GM18909 (cell line): ENCODE results near the gene NUTF2.
"Not testable (repeated sequence)": the region's sequence is repeated elsewhere in the genome, so short reads cannot be mapped to it uniquely, and the experiment has no call there.

Experiments
- ATAC-seq: cut with Tn5 transposase; IDR thresholded peaks from one replicate; pipeline ENCODE4 v1.9.1; 2021; ENCODE audit warnings: mild to moderate bottlenecking; ENCODE audit not compliant: unreplicated experiment, poor library complexity

Gene NUTF2

DNA sequence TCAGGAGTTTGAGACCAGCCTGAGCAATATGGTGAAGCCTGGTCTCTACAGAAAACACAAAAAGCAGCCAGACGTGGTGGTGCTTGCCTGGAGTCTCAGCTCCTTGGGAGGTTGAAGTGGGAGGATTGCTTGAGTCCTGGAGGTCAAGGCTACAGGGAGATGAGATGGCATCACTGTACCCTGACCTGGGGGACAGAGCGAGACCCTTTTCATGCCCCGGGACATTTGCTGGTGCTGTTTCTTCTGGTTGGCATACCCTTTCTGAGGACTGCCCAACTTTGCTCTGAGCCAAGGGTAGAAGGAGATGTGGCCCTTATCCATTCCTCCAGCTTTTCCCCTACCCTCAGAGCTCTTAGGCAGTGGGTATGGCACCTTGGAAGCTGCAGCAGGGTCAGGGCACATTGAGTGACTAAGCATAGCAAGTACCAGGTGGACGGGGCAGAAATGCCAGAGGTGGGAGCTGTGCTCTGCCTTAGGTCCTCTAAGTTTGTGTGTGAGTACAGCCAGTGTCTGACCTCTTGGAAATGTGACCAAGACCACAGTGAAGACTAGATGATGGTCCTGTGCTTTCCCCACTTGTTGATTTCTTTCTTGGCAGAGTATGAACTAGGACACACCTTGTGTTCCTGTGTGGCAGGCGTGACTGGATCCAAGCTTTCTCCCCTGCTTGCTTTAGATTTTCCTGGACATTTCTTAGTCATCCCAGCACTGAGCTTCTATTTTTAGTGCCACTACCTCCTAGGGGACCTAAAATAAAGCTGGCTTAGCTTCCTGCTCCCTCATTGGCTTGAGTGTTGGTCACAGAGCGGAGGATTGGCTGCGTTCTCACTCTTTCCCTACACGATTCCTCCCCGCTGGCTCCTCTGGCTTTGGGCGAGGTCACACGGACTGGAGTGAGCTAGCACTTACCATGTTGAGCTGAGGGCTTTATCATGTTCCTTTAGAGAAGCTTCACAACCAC lies 16.2 kb downstream of the NUTF2 start:
- ATAC-seq, result no peak

DNA sequence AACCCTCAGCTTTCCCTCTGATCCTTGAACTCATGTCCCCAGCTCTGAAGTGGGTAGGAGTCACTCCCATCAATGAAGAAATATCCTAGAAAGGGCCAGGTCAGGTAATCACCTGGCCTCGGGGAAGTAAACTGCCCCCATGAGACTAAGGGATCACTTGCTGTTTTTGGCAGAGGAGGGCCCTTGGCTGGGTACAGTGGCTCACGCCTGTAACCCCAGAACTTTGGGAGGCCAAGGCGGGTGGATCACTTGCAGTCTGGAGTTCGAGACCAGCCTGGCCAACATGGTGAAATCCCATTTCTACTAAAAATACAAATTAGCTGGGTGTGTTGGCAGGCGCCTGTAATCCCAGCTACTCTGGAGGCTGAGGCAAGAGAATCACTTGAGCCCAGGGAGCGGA lies 17.3 kb downstream of the NUTF2 start:
- ATAC-seq, result not testable (repeated sequence)

DNA sequence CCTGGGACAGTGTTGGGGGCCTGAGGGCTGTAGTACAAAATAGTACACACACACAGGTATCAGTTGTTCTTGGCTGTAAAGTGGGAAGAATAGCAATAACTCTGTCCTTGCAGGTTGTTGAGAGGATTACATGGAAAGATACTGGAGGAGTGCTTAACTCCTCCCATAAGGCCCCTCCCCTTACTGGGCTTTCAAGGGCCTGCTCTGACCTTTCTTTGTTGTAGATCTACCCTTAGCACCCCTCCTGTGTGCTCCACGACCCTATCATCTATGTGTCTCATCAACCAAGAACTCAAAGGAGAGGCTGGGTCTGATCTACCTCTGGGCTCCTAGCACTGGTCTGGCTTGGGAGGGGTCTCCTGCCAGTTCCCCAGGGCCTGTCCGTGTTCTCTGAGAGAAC lies 17.9 kb downstream of the NUTF2 start:
- no peak for ATAC-seq

DNA sequence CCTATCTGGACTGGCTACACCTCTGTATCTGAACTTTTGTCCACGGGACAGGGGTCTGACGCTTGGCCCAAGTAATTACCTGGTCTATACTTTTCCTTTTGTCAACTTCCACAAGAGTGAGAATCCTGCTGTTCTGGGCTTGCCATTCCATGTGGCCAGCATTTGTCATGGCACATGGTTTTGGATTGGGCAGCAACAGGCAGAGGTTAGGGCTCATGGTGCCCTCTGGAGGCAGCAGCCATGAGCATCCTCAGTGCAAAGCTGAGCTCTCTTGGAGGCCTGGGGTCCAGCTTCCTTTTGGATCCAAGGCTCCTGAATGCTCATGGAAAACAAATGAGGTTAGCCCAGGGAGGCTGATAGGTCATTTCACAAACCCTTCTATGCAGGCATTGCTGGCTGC lies 18.6 kb downstream of the NUTF2 start:
- ATAC-seq, result no peak

DNA sequence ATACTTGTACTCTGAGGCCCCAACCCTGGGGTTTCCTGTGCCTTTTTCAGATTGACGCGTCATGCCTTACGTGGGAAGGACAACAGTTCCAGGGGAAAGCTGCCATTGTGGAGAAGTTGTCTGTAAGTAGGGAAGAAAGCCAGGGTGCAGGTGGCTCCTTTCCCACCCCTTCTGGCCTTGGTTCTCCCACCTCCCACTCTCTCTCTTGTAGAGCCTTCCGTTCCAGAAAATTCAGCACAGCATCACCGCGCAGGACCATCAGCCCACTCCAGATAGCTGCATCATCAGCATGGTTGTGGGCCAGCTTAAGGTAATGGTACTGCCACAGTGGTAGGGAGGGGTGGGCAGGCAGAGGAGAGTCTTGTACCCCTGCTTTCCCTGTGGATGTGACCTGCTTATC lies 21.6 kb downstream of the NUTF2 start:
- no peak for ATAC-seq

DNA sequence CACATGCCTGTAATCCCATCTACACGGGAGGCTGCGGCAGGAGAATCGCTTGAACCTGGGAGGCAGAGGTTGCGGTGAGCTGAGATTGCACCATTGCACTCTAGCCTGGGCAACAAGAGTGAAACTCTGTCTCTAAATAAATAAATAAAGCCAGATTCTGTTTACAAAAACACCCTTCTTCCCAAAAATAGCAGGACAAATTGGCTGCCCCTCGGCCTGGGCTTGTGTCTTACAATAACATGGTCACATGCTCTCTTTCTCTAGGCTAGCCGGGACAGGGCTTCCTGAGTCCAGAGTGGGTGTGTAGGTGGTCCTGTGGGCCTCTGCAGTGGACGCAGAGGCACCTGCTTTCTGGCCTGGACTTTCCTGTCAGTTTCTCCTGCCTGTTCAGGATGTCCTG lies 22.9 kb downstream of the NUTF2 start:
- ATAC-seq, result no peak

DNA sequence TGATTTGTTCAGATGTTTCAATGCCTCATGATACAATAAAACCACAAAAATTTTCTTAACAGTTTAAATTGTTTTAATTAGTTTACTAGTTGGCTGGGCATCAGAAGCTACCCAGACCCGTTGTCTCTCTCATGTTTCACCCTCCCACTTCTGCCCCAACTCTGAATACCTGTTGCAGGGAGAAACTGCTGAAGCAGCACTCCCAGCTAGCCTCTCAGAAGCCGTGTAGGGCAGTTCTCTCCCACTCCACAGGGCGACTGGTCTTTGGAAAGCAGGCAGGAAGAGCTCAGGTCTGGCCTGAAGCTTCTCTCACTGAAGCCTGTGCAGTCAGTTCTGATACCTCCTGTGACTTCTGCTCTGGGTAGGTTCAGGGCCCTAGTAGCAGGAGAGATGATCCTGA lies 24.5 kb downstream of the NUTF2 start:
- no peak for ATAC-seq

DNA sequence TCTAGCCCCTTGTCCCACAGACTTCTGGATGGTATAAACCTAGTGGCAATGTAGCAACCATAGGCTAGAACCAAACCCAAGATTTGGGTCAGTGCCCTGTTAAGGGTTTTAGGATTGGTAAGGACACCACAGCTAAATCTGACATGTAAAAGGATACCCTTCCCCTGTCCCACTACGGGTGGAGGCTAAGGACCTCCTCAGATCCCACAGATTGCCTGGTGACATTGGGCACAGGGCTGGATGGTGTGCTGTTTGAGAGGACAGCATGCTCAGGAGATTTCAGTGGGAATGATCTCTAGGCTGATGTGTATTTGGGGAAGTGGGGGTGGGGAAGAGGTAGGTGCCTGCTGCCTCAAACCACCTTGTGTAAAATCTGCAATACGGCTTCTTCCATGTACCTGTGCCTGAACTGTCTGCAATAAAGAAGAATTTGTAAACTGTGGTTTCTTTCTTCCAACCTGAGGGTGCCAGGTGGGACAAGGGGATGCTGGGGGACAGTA lies 25.4 kb downstream of the NUTF2 start:
- ATAC-seq, result no peak

DNA sequence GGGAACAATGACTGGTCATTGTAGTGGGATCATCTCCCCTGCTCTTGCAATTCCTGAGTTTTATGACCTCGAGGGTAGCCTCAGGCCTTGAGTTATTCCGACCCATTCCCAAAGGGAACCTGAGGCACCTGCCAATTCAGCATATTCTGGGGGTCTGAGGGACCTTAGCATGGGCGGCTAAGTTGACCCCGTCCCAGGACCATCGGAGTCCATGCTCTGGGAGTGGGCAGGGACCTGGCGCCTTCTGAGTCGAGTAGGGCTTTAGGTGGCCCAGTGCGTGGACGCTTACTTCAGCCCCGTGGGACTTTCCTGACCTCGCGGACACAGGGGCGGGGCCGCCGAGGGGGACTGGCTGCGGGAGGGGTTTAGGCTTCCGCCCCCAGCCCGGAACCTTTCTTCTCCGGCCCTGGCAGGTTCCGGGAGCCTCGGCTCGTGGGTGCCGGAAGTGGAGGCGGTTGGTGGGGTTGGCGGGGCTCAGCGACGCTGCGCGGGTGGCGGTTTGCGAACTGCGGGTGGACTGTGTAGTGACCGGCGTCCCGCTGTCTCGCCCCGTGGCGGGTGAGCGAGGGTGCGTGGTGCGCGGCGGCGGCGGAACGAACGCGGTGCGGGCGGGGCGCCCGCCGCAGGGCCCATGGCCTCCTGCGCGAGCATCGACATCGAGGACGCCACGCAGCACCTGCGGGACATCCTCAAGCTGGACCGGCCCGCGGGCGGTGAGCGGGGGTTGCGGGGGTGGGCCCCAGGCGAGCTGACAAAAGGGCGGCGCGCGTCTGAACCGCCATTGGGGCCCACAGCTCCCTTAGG lies 26.1 kb downstream of the NUTF2 start, which contains the start of gene EDC4:
Gene EDC4 (plus strand): TSS at position 422 of the 804 bp plus-strand sequence. CDS start 210 bp downstream, at position 632.
- peak; percentile 81 for ATAC-seq

DNA sequence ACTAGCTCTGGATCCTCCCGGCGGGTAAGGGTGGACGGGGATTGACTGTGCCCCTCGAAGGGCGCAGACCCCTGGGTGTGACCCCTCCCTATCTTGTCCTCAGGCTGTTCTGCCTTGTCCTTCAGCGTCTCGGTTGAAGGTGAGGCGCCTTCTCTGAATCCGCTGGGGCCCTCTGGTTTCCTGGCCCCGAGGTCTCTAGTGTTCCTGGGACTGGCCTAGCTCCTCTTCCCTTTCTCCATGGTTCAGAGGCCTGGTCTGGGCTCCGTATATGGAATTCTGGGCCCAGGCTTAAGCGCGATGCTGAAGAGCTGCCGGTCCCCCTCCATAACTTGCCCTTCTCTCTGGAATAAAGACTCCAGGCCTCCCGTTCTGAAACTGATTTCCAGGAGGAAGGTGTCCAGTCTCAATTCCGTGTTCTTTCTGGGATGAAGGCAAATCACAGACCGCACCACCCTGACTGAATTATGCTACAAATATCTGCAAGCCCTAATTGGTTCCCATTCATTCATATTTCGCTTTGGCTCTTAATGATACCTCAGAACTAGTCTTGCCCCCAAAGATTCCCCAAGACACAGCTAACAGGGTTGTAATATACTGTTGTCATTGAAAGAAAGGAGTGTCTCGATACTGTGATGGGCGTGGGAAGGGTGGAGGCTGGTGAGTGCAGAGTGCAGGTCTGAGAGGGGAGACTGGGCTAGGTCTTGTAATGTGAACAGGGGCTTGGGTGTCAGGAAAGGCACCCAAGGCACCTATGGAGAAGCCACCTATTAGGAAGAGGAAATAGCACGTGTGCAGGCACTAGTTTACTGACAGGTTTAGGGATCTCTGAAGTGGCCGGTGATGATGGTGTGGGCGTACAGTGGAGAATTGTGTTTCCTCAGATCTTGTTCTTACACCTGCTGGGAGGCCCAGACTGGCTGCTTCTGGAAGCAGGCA lies 27.0 kb downstream of the NUTF2 start:
- peak; percentile 15 for ATAC-seq

DNA sequence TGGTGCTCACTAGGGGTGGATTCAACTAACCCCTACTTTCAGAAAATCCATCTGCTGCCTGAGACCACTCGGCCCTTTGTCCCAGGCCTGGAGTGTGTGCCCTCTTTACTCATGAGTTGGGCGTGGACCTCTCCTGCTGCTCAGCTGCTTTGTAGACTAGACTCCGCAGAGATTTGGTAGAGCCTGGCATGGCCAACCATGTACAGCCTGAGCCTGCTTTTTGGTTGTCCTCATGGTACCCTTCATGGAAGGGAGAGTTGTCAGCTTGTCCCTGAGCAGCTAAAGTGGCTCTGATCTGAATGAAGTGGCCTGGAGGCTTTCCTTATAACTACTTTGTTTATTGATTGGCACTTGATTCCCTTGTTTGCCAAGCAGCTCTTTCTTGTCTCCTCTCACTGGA lies 27.6 kb downstream of the NUTF2 start:
- ATAC-seq, result no peak

DNA sequence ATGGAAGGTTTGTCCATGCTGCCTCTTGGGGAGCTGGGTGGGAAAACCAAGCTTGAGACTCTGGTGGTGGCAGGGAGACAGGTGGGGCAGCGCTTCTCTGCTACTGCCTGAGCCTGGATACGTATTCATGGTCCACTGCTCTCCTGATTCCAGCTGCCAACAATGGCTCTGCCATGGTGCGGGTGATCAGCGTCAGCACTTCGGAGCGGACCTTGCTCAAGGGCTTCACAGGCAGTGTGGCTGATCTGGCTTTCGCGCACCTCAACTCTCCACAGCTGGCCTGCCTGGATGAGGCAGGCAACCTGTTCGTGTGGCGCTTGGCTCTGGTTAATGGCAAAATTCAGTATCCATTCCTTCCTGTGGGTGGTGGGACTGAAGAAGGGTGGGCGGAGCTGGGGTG lies 30.3 kb downstream of the NUTF2 start:
- ATAC-seq, result no peak

DNA sequence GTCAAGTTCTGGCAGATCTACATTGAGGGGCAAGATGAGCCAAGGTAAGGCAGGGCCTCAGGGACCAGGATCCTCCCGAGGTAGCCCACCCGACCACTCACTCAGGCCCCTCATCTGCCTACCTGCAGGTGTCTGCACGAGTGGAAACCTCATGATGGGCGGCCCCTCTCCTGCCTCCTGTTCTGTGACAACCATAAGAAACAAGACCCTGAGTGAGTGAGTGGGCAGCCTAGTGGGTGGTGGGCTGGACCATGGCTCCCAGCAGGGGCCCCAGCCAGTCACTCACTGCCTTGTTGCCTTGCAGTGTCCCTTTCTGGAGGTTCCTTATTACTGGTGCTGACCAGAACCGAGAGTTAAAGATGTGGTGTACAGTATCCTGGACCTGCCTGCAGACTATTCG lies 31.5 kb downstream of the NUTF2 start:
- no peak for ATAC-seq

DNA sequence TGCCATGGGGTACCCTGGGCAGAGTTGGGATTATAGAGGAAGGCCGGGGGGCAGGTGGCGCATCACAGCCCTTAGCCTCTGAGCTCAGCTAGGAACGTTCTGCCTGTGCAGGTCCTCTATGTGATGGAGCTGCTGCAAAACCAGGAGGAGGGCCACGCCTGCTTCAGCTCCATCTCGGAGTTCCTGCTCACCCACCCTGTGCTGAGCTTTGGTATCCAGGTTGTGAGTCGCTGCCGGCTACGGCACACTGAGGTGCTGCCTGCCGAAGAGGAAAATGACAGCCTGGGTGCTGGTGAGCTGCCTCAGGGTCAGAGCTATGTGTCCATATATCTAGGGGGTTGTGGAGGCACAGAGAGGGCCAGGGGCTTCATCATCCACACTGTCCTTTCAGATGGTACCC lies 32.1 kb downstream of the NUTF2 start:
- ATAC-seq, result no peak

DNA sequence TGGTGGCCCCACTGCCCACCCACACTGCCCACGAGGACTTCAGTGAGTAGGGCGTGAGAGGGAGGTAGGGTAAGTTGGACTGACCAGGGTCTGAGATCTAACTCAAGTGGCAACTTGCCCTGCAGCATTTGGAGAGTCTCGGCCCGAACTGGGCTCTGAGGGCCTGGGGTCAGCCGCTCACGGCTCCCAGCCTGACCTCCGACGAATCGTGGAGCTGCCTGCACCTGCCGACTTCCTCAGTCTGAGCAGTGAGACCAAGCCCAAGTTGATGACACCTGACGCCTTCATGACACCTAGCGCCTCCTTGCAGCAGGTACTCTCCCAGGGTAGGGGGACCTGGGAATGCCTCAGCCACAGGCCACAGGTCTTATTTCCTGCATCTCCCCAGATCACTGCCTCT lies 32.7 kb downstream of the NUTF2 start:
- no peak for ATAC-seq

DNA sequence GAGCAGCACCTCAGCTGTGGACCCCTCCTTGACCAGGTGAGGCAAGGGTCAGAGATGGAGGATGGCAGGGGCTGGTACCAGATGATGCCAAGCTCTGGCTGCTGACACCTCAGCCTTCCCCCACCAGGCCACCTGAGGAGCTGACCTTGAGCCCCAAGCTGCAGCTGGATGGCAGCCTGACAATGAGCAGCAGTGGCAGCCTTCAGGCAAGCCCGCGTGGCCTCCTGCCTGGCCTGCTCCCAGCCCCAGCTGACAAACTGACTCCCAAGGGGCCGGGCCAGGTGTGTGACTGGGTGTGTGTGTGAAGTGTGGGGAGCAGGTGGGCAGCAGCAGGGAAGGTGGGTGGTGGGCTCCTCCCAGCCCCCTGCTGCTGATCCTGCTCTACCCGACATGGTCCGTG lies 33.2 kb downstream of the NUTF2 start:
- ATAC-seq, result no peak

DNA sequence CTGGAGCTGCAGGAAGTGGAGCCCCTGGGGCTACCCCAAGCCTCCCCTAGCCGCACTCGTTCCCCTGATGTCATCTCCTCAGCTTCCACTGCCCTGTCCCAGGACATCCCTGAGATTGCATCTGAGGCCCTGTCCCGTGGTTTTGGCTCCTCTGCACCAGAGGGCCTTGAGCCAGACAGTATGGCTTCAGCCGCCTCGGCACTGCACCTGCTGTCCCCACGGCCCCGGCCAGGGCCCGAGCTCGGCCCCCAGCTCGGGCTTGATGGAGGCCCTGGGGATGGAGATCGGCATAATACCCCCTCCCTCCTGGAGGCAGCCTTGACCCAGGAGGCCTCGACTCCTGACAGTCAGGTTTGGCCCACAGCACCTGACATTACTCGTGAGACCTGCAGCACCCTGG lies 33.9 kb downstream of the NUTF2 start:
- ATAC-seq, result no peak

DNA sequence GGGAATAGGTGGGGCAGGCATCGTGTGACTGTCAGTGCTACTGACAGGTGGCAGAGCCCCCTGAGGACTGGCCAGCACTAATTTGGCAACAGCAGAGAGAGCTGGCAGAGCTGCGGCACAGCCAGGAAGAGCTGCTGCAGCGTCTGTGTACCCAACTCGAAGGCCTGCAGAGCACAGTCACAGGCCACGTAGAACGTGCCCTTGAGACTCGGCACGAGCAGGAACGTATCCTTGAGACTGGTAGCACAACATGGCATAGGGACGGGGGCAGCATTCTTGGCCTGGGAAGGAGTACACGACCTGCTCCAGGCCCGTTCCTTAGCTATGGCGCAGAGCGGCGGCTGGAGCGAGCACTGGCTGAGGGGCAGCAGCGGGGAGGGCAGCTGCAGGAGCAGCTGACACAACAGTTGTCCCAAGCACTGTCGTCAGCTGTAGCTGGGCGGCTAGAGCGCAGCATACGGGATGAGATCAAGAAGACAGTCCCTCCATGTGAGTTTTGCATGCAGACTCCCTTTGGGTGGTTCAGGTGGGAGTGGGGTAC lies 35.0 kb downstream of the NUTF2 start:
- no peak for ATAC-seq

DNA sequence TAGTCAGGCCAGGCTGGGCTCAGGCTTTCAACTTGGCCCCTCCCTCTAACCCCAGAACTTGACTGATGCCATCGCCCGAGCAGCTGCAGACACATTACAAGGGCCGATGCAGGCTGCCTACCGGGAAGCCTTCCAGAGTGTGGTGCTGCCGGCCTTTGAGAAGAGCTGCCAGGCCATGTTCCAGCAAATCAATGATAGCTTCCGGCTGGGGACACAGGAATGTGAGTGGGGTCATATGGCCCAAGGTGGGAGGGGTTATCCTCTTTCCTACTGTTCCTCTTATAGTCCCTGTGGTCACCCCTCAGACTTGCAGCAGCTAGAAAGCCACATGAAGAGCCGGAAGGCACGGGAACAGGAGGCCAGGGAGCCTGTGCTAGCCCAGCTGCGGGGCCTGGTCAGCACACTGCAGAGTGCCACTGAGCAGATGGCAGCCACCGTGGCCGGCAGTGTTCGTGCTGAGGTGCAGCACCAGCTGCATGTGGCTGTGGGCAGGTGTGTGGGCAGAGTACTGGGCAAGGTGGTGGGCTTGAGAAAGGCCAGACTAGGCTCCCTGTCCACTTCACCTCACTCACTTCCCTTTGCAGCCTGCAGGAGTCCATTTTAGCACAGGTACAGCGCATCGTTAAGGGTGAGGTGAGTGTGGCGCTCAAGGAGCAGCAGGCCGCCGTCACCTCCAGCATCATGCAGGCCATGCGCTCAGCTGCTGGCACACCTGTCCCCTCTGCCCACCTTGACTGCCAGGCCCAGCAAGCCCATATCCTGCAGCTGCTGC lies 35.8 kb downstream of the NUTF2 start:
- ATAC-seq, result no peak
